OCI-LY3 (cell line): ENCODE measurements around the gene NRN1L.

Experiments
- H2AFZ ChIP-seq: fragments of 200-600, 300-600 bp; shearing (Covaris generic); 2 replicates; pipeline ENCODE4 v1.6.0; 2014; ENCODE audit warnings: antibody characterized with exemption, low read depth, low read length
- H3K27ac ChIP-seq: fragments of 200-600, 300-600 bp; sonication (generic); 2 replicates; pipeline ENCODE4 v1.5.1; 2014; ENCODE audit warnings: mild to moderate bottlenecking, low read length, moderate library complexity, mixed read lengths
- H3K27me3 ChIP-seq: fragments of 200-600, 300-600 bp; sonication (generic); 2 replicates; pipeline ENCODE4 v1.6.1; 2014; ENCODE audit warnings: low read depth, low read length, mixed read lengths
- H3K36me3 ChIP-seq: fragments of 200-600, 300-600 bp; sonication (generic); replicated peaks from 2 replicates; pipeline ENCODE3; 2014; ENCODE audit warnings: low read depth, low read length, mixed read lengths
- H3K4me1 ChIP-seq: fragments of 300-600, 200-600 bp; sonication (generic); 2 replicates; pipeline ENCODE4 v1.6.1; 2014; ENCODE audit warnings: low read length, mixed read lengths
- H3K4me2 ChIP-seq: fragments of 200-600, 300-600 bp; sonication (generic); 2 replicates; pipeline ENCODE4 v1.6.1; 2014; ENCODE audit warnings: low read length, mixed read lengths
- H3K4me3 ChIP-seq: fragments of 300-600, 200-600 bp; sonication (generic); 2 replicates; pipeline ENCODE4 v1.5.1; 2014; ENCODE audit warnings: antibody characterized with exemption, mild to moderate bottlenecking, low read length, moderate library complexity
- H3K79me2 ChIP-seq: fragments of 300-600, 200-600 bp; shearing (Covaris generic); 2 replicates; pipeline ENCODE4 v1.6.1; 2014; ENCODE audit warnings: mild to moderate bottlenecking, low read length, mixed read lengths
- H3K9ac ChIP-seq: fragments of 300-600, 200-600 bp; shearing (Covaris generic); 2 replicates; pipeline ENCODE4 v1.6.0; 2014; ENCODE audit warnings: mild to moderate bottlenecking, low read length, moderate library complexity
- H3K9me3 ChIP-seq: fragments of 200-600, 300-600 bp; shearing (Covaris generic); 2 replicates; pipeline ENCODE4 v1.6.1; 2014; ENCODE audit warnings: low read length, mixed read lengths; ENCODE audit not compliant: insufficient read depth
- H4K20me1 ChIP-seq: fragments of 200-600, 300-600 bp; sonication (generic); 2 replicates; pipeline ENCODE4 v1.6.1; 2016; ENCODE audit warnings: low read length, mixed read lengths; ENCODE audit not compliant: insufficient read depth
- CTCF ChIP-seq: fragments of 200-600, 300-600 bp; sonication (generic); IDR thresholded peaks from 2 replicates; pipeline ENCODE4 v1.5.1; 2014; ENCODE audit warnings: antibody characterized with exemption, low read length, low read depth
- EZH2phosphoT487 ChIP-seq: fragments of 200-600 bp; shearing (Covaris generic); IDR thresholded peaks from 2 replicates; pipeline ENCODE4 v1.6.1; 2018; ENCODE audit warnings: antibody characterized with exemption, mixed run types, low read depth

Gene NRN1L

DNA sequence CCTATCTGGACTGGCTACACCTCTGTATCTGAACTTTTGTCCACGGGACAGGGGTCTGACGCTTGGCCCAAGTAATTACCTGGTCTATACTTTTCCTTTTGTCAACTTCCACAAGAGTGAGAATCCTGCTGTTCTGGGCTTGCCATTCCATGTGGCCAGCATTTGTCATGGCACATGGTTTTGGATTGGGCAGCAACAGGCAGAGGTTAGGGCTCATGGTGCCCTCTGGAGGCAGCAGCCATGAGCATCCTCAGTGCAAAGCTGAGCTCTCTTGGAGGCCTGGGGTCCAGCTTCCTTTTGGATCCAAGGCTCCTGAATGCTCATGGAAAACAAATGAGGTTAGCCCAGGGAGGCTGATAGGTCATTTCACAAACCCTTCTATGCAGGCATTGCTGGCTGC is 19.4 kb upstream of the NRN1L start:
- Histone ChIP-seq H4K20me1 (peaks cover 21% of the 10 kb centered on the region), H2AFZ (no peak overlapping the region), H3K4me3 (no peak overlapping the region), H3K9ac (no peak overlapping the region), H3K9me3 (no peaks in the 10 kb centered on the region), H3K79me2 (peaks cover 50% of the 10 kb centered on the region), H3K4me1 (no peaks in the 10 kb centered on the region), H3K4me2 (no peak overlapping the region), H3K27me3 (no peaks in the 10 kb centered on the region), H3K36me3 (peaks cover 22% of the 10 kb centered on the region), H3K27ac (no peak overlapping the region)
- TF ChIP-seq CTCF (peak; percentile 48), EZH2phosphoT487 (no peak)

DNA sequence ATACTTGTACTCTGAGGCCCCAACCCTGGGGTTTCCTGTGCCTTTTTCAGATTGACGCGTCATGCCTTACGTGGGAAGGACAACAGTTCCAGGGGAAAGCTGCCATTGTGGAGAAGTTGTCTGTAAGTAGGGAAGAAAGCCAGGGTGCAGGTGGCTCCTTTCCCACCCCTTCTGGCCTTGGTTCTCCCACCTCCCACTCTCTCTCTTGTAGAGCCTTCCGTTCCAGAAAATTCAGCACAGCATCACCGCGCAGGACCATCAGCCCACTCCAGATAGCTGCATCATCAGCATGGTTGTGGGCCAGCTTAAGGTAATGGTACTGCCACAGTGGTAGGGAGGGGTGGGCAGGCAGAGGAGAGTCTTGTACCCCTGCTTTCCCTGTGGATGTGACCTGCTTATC is 16.4 kb upstream of the NRN1L start:
- Histone ChIP-seq H3K4me1 (peaks cover 4% of the 10 kb centered on the region), H3K27me3 (no peaks in the 10 kb centered on the region), H3K36me3 (peaks cover 13% of the 10 kb centered on the region), H2AFZ (no peak overlapping the region), H3K4me3 (no peak overlapping the region), H3K9me3 (no peaks in the 10 kb centered on the region), H3K79me2 (peaks cover 24% of the 10 kb centered on the region), H4K20me1 (no peaks in the 10 kb centered on the region), H3K9ac (no peak overlapping the region), H3K4me2 (no peak overlapping the region), H3K27ac (no peak overlapping the region)
- no peak for TF ChIP-seq EZH2phosphoT487
- TF ChIP-seq CTCF: no peak

DNA sequence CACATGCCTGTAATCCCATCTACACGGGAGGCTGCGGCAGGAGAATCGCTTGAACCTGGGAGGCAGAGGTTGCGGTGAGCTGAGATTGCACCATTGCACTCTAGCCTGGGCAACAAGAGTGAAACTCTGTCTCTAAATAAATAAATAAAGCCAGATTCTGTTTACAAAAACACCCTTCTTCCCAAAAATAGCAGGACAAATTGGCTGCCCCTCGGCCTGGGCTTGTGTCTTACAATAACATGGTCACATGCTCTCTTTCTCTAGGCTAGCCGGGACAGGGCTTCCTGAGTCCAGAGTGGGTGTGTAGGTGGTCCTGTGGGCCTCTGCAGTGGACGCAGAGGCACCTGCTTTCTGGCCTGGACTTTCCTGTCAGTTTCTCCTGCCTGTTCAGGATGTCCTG is 15.0 kb upstream of the NRN1L start:
- peaks cover 14% of the 10 kb centered on the region for H3K4me1 ChIP-seq
- no peak overlapping the region for H3K4me2 ChIP-seq
- H3K79me2 ChIP-seq: peaks cover 26% of the 10 kb centered on the region
- no peak overlapping the region for H3K27ac ChIP-seq
- H3K9me3 ChIP-seq: no peaks in the 10 kb centered on the region
- peaks cover 10% of the 10 kb centered on the region for H4K20me1 ChIP-seq
- H3K27me3 ChIP-seq: no peaks in the 10 kb centered on the region
- no peak for TF ChIP-seq EZH2phosphoT487
- no peak for TF ChIP-seq CTCF
- H2AFZ ChIP-seq: no peak overlapping the region
- H3K4me3 ChIP-seq: no peak overlapping the region
- H3K36me3 ChIP-seq: peaks cover 13% of the 10 kb centered on the region
- no peak overlapping the region for H3K9ac ChIP-seq

GRCh38 chr16:67871256-67871655 is 13.4 kb upstream of the NRN1L start:
- no peak overlapping the region for H3K9ac ChIP-seq
- H3K4me2 ChIP-seq: no peak overlapping the region
- H2AFZ ChIP-seq: no peak overlapping the region
- TF ChIP-seq CTCF (no peak), EZH2phosphoT487 (no peak)
- no peak overlapping the region for H3K4me3 ChIP-seq
- H3K9me3 ChIP-seq: no peaks in the 10 kb centered on the region
- peaks cover 33% of the 10 kb centered on the region for H3K79me2 ChIP-seq
- H3K27me3 ChIP-seq: no peaks in the 10 kb centered on the region
- H3K4me1 ChIP-seq: peaks cover 14% of the 10 kb centered on the region
- peaks cover 13% of the 10 kb centered on the region for H3K36me3 ChIP-seq
- no peak overlapping the region for H3K27ac ChIP-seq
- peaks cover 15% of the 10 kb centered on the region for H4K20me1 ChIP-seq
